HG03442 (cell line): ENCODE measurements around the gene SPATA17.
"Not testable (repeated sequence)": the region's sequence is repeated elsewhere in the genome, so short reads cannot be mapped to it uniquely, and the experiment has no call there.

ENCODE experiments used
- ATAC-seq: cut with Tn5 transposase; IDR thresholded peaks from one replicate; pipeline ENCODE4 v1.9.1; 2021; ENCODE audit warnings: mild to moderate bottlenecking, moderate library complexity; ENCODE audit not compliant: unreplicated experiment

The SPATA17 gene

GRCh38 chr1:217630711-217631591, at the start of gene SPATA17, which contains the start of gene GPATCH2:
Gene SPATA17 (plus strand): TSS chr1:217631344. CDS start chr1:217631379, 35 bp downstream.
Gene GPATCH2 (minus strand): TSS chr1:217631090. CDS start chr1:217630971, 119 bp downstream.
- peak; percentile 97 for ATAC-seq

DNA sequence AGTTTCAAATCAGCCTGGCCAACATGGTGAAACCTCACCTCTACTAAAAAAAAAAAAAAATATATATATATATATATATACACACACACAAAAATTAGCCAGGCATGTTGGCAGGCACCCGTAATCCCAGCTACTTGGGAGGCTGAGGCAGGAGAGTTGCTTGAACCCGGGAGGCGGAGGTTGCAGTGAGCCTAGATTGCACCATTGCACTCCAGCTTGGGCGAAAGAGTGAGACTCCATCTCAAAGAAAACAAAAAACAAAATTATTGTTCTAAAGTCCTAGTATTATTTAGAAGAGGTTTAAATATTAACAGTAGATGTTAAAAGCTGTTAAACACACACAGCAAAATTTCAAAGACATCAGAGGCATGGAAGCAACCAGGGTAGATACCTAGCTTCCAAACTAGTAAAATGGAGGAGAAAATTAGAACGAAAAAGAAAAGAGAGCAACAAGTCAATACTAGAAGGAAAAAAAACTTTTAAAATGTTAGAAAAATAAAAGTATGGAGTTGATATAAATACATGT, 46.8 kb upstream of the SPATA17 start:
- ATAC-seq: not testable (repeated sequence)

DNA sequence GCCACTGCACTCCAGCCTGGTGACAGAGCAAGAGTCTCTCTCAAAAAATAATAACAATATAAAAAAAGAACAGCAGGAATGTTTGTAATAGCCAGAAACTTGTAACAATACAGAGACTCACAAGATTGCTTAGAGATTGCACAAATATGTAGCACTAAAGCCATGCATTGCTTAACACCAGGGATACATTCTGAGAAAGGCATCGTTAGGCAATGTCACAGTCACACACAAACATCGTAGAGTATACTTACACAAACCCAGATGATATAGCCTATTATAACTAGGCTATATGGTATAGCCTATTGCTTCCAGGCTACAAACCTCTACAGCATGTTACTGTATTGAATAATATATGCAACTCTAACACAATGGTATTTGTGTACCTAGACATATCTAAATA, 45.6 kb upstream of the SPATA17 start:
- no peak for ATAC-seq

DNA sequence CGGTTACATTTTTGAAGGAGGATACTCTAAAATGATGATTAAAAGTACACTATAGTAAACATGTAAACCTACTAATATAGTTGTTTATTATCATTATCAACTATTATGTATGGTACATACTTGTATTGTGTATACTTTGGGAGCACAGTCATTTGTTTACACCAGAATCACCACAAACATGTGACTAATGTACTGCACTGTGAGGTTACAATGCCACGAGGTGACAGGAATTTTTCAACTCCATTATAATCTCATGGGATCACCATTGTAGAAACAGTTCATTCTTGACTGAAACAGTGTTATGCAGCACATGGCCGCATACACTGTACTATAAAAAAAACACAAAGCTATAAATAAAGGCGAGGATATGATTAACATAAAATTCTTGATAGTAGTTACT, 44.6 kb upstream of the SPATA17 start:
- no peak for ATAC-seq

DNA sequence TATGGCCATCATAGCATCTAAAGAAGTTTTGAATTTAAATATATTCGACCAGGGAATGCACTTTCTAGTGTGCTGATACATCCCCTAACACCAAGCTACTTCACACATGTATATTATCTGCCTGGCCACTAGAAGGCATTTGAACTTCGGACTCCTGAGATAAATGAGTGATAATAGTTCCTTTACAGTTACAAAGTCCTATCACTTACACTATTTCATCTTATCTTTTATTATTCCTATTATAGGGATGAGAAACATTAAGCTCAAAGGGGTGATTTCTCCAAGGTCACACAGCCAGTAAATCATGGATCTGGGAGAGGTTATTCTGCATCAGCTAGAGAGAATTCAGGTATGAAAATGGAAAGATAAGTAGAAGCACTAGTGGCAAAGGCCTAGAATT, 40.5 kb upstream of the SPATA17 start:
- no peak for ATAC-seq

GRCh38 chr1:217599154-217599553, 32.0 kb upstream of the SPATA17 start:
- ATAC-seq: no peak

DNA sequence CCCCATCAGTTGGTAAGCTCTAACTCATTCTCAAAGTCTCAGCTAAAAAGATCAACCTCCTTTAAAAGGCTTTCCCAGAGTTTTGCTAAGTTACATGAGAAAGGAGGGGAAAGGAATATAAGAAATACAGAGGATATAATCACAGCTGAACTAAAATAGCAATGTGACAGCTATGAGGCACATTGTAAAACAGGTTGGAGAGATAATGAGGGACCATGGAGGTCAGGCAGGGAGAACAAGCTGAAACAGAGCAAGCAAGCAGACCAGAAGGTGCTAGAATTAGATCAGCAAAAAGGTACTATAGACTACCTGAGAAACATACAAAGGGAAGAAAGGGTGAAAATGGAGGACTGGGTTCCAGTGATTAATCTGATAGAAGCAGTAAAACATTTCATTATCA, 28.8 kb upstream of the SPATA17 start:
- no peak for ATAC-seq

- no peak for ATAC-seq
Observed at GRCh38 chr1:217605390-217605789, 25.8 kb upstream of the SPATA17 start.

DNA sequence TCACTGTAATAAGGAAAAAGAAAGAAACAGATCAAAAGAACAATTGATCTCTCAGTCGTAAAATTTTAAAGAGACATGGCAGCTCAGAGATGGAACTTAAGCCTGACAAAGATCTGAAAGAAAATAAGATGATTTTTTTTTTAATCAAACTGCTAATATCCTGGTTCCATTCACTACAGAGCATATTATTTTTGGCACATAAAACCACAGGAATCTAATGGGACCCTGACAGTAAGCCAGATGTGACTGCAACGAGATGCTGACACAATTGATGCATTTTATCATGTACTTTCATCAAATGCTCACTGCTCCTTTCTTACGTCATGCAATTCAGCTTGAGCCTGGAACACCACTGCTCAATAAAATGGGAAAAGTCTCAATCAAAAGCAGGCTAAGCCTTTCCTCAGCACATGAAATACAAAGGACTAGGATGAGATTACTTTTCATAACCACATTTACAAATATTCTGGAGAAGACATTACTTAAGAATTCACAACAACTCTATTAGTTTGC, 16.9 kb upstream of the SPATA17 start:
- no peak for ATAC-seq

DNA sequence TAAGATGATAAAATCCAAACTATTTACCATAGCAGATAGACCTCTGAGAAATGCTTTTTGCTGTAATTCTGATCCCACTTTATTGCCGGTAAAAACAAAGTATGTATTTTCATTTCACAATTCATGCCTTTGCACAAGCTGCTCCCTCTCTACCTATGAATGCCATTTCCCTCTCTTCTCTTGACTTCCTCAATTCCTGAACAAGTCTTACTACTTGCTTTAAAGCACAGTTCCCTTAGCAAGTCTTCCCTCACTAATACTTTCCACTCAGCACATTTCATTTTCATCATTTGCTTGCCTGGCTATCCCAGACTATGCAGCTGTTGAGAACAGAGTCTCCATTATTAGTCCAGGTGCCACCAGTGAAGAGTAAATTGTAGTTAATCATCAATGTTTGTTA, 14.0 kb upstream of the SPATA17 start:
- no peak for ATAC-seq

GRCh38 chr1:217620814-217621213, 10.3 kb upstream of the SPATA17 start:
- ATAC-seq: peak; percentile 100

DNA sequence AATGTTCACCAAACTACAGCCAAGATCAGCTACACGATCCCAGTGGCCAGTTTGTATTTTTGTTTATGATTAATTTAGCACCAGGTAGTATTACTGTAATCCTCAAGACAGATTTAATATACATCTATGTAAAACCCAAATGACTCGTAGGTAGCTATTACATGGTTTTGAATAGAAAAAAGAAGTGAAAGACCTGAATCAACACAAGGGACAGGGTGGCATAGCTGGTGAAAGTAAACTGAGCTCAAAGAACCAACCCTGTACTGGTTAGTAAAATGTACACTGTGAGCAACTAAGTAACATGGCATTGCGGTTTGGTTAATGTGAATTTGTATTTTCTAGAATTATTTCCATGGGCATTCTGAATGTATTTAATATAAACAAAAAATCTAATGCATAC, 9.1 kb upstream of the SPATA17 start:
- ATAC-seq: no peak

GRCh38 chr1:217626321-217626720, 4.8 kb upstream of the SPATA17 start:
- no peak for ATAC-seq

GRCh38 chr1:217627431-217627830, 3.7 kb upstream of the SPATA17 start:
- ATAC-seq: no peak

GRCh38 chr1:217642455-217642854, 11.3 kb downstream of the SPATA17 start:
- no peak for ATAC-seq

DNA sequence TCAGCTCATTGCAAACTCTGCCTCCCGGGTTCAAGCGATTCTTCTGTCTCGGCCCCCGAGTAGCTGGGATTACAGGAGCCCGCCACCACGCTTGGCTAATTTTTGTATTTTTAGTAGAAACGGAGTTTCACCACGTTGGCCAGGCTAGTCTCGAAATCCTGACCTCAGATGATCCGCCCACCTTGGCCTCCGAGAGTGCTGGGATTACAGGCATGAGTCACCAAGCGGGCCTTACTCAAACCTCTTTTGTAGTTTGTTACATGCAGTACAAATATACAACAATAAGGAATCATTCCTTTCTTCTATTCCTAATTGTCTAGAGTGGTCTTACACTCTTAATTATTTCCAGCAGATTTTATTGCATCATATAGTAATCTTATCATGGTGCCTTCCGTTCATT, 16.6 kb downstream of the SPATA17 start:
- ATAC-seq: no peak

DNA sequence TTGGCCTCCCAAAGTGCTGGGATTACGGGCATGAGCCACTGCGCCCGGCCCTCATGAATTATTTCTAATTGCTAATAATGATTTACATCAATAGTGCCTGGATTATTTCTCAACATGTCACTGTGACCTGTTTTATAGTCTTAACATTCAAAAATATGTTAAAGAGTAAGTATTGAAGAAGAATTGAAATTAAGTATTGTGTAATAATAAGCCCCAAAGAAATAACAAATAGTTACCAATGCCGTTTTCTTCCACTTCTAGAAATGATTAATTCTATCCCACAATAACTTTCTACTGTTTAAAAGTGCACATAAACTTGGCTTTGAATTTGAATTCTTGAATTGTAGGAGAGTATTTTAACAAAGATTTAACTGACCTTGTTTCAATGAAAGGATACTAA, 19.5 kb downstream of the SPATA17 start:
- no peak for ATAC-seq

- peak; percentile 75 for ATAC-seq
Observed at GRCh38 chr1:217660353-217661062, 29.4 kb downstream of the SPATA17 start.

GRCh38 chr1:217661407-217661806, 30.3 kb downstream of the SPATA17 start:
- no peak for ATAC-seq

GRCh38 chr1:217668351-217668940, 37.3 kb downstream of the SPATA17 start:
- no peak for ATAC-seq

GRCh38 chr1:217673387-217673786, 42.2 kb downstream of the SPATA17 start:
- ATAC-seq: no peak
